ENCODE measurements around the gene POU2F1.

The POU2F1 gene

GRCh38 chr1:167453123-167453522 lies 232.4 kb downstream of the POU2F1 start:
- Histone ChIP-seq H3K9me3 (no peaks in the 10 kb centered on the region), H3K9ac (no peak overlapping the region), H3K27me3 (peaks cover 3% of the 10 kb centered on the region; the same call in 1 of the 2 replicates), H3K4me3 (no peak overlapping the region), H3K4me2 (no peak overlapping the region), H3K27ac (no peak overlapping the region), H4K20me1 (no peaks in the 10 kb centered on the region), H3K36me3 (no peaks in the 10 kb centered on the region), H3K4me1 (peaks cover 18% of the 10 kb centered on the region)
- TF ChIP-seq Cebpa-rat (IDR thresholded peaks at IDR 0.05): no peak

- peak overlapping the region; percentile 98 for H3K4me2 ChIP-seq
- no peaks in the 10 kb centered on the region for H4K20me1 ChIP-seq
- H3K27ac ChIP-seq: peak overlapping the region; percentile 66
- peaks cover 3% of the 10 kb centered on the region; the same call in 1 of the 2 replicates for H3K27me3 ChIP-seq
- H3K4me1 ChIP-seq: peaks cover 13% of the 10 kb centered on the region
- TF ChIP-seq Cebpa-rat (IDR thresholded peaks at IDR 0.05): no peak
- peak overlapping the region; percentile 76 for H3K9ac ChIP-seq
- no peaks in the 10 kb centered on the region for H3K9me3 ChIP-seq
- H3K4me3 ChIP-seq: peak overlapping the region; percentile 73
- no peaks in the 10 kb centered on the region for H3K36me3 ChIP-seq
These were observed 233.7 kb downstream of the POU2F1 start for GRCh38 chr1:167454304-167454893.

GRCh38 chr1:167454894-167455785 lies 234.5 kb downstream of the POU2F1 start:
- H3K4me3 ChIP-seq: peak overlapping the region; percentile 73
- H4K20me1 ChIP-seq: no peaks in the 10 kb centered on the region
- H3K9ac ChIP-seq: peak overlapping the region; percentile 76
- H3K9me3 ChIP-seq: no peaks in the 10 kb centered on the region
- peak overlapping the region; percentile 66 for H3K27ac ChIP-seq
- no peak for TF ChIP-seq Cebpa-rat (IDR thresholded peaks at IDR 0.05)
- peaks cover 3% of the 10 kb centered on the region; the same call in 1 of the 2 replicates for H3K27me3 ChIP-seq
- H3K4me1 ChIP-seq: peaks cover 13% of the 10 kb centered on the region
- no peaks in the 10 kb centered on the region for H3K36me3 ChIP-seq
- H3K4me2 ChIP-seq: peak overlapping the region; percentile 98

GRCh38 chr1:167455786-167456446 lies 235.2 kb downstream of the POU2F1 start:
- peaks cover 3% of the 10 kb centered on the region; the same call in 1 of the 2 replicates for H3K27me3 ChIP-seq
- peak overlapping the region; percentile 66 for H3K27ac ChIP-seq
- H3K9ac ChIP-seq: peak overlapping the region; percentile 76
- H3K4me1 ChIP-seq: peaks cover 13% of the 10 kb centered on the region
- no peaks in the 10 kb centered on the region for H4K20me1 ChIP-seq
- TF ChIP-seq Cebpa-rat (IDR thresholded peaks at IDR 0.05): no peak
- H3K36me3 ChIP-seq: no peaks in the 10 kb centered on the region
- peak overlapping the region; percentile 73 for H3K4me3 ChIP-seq
- H3K9me3 ChIP-seq: no peaks in the 10 kb centered on the region
- peak overlapping the region; percentile 98 for H3K4me2 ChIP-seq

- Histone ChIP-seq H3K9ac (no peak overlapping the region), H3K27me3 (peaks cover 3% of the 10 kb centered on the region; the same call in 1 of the 2 replicates), H3K4me3 (no peak overlapping the region), H3K4me1 (peaks cover 13% of the 10 kb centered on the region), H4K20me1 (no peaks in the 10 kb centered on the region), H3K4me2 (peak overlapping the region; percentile 98), H3K9me3 (no peaks in the 10 kb centered on the region), H3K27ac (no peak overlapping the region), H3K36me3 (no peaks in the 10 kb centered on the region)
- no peak for TF ChIP-seq Cebpa-rat (IDR thresholded peaks at IDR 0.05)
These were observed 235.8 kb downstream of the POU2F1 start for GRCh38 chr1:167456524-167456923.

- Histone ChIP-seq H3K4me2 (no peak overlapping the region), H4K20me1 (no peaks in the 10 kb centered on the region), H3K27me3 (peaks cover 3% of the 10 kb centered on the region; the same call in 1 of the 2 replicates), H3K27ac (no peak overlapping the region), H3K9ac (no peak overlapping the region), H3K36me3 (no peaks in the 10 kb centered on the region), H3K4me1 (peaks cover 13% of the 10 kb centered on the region), H3K9me3 (no peaks in the 10 kb centered on the region), H3K4me3 (no peak overlapping the region)
- no peak for TF ChIP-seq Cebpa-rat (IDR thresholded peaks at IDR 0.05)
These were observed 236.2 kb downstream of the POU2F1 start for GRCh38 chr1:167456926-167457325.

- Histone ChIP-seq H3K36me3 (no peaks in the 10 kb centered on the region), H3K27me3 (peaks cover 3% of the 10 kb centered on the region; the same call in 1 of the 2 replicates)
These were observed 237.4 kb downstream of the POU2F1 start for GRCh38 chr1:167457936-167458584.

GRCh38 chr1:167460836-167461235 lies 240.2 kb downstream of the POU2F1 start:
- no peaks in the 10 kb centered on the region for H4K20me1 ChIP-seq
- no peak overlapping the region for H3K9ac ChIP-seq
- H3K4me3 ChIP-seq: no peak overlapping the region
- H3K27ac ChIP-seq: no peak overlapping the region
- H3K36me3 ChIP-seq: no peaks in the 10 kb centered on the region
- TF ChIP-seq Cebpa-rat (IDR thresholded peaks at IDR 0.05): no peak
- H3K9me3 ChIP-seq: no peaks in the 10 kb centered on the region
- peaks cover 5% of the 10 kb centered on the region; the same call in 1 of the 2 replicates for H3K4me1 ChIP-seq
- H3K27me3 ChIP-seq: no peaks in the 10 kb centered on the region
- H3K4me2 ChIP-seq: no peak overlapping the region

More at GRCh38 chr1:167457936-167458584, 237.4 kb downstream of the POU2F1 start:
- Histone ChIP-seq H3K4me1 (peaks cover 13% of the 10 kb centered on the region), H3K9me3 (no peaks in the 10 kb centered on the region), H3K9ac (no peak overlapping the region), H3K4me3 (no peak overlapping the region), H3K27ac (no peak overlapping the region), H4K20me1 (no peaks in the 10 kb centered on the region), H3K4me2 (no peak overlapping the region)
- no peak for TF ChIP-seq Cebpa-rat (IDR thresholded peaks at IDR 0.05)

- H3K4me1 ChIP-seq: no peaks in the 10 kb centered on the region
- no peaks in the 10 kb centered on the region for H3K27me3 ChIP-seq
- H3K27ac ChIP-seq: no peak overlapping the region
- no peaks in the 10 kb centered on the region for H3K36me3 ChIP-seq
- no peaks in the 10 kb centered on the region for H4K20me1 ChIP-seq
- H3K9ac ChIP-seq: no peak overlapping the region
- TF ChIP-seq Cebpa-rat (IDR thresholded peaks at IDR 0.05): no peak
- no peak overlapping the region for H3K4me3 ChIP-seq
- no peaks in the 10 kb centered on the region for H3K9me3 ChIP-seq
- no peak overlapping the region for H3K4me2 ChIP-seq
These were observed 241.7 kb downstream of the POU2F1 start for GRCh38 chr1:167462341-167462740.
